Lung microvascular endothelial cell (primary cell): ENCODE data around the gene ATP9B. TPM values are rescaled to one million over a fixed set of nuclear protein-coding genes. Genes with fewer than 3 reads are reported as not detected.

Experiments used
- DNase-seq, 2 donors: peaks; one replicate each; pipeline versions ENCODE4 v3.0.0 to v3.0.0-alpha.2; 2010; ENCODE audit warnings: low read depth in 2 of 2
- total RNA-seq: library from RNA; depleted of rRNA; stranded (reverse); fragments of >200 nt; gene quantifications from 2 replicates; pipeline ENCODE4 v1.2.1, GENCODE V29; 2014

ATP9B gene
- total RNA-seq: 19.8 and 29.0 TPM in 2 replicates

GRCh38 chr18:79068937-79069716, at the start of gene ATP9B:
Gene ATP9B, plus strand, starts transcription at chr18:79069394. Its CDS starts 17 bp downstream, at chr18:79069411.
- peak; percentile 99 for DNase-seq

- DNase-seq: no peak
These were observed 49.3 kb upstream of the ATP9B start for GRCh38 chr18:79019881-79020280.

- no peak for DNase-seq
These were observed 46.6 kb upstream of the ATP9B start for GRCh38 chr18:79022603-79023002.

- no peak for DNase-seq
These were observed 42.7 kb upstream of the ATP9B start for GRCh38 chr18:79026491-79026890.

GRCh38 chr18:79030680-79031079, 38.5 kb upstream of the ATP9B start:
- DNase-seq: no peak

- DNase-seq: no peak
These were observed 26.9 kb upstream of the ATP9B start for GRCh38 chr18:79042276-79042675.

- DNase-seq: no peak
These were observed 25.9 kb upstream of the ATP9B start for GRCh38 chr18:79043288-79043687.

GRCh38 chr18:79046522-79046921, 22.7 kb upstream of the ATP9B start:
- no peak for DNase-seq

GRCh38 chr18:79047556-79048244, 21.5 kb upstream of the ATP9B start:
- no peak for DNase-seq

- DNase-seq: no peak
These were observed 21.0 kb upstream of the ATP9B start for GRCh38 chr18:79048245-79048632.

- no peak for DNase-seq
These were observed 19.7 kb upstream of the ATP9B start for GRCh38 chr18:79049506-79049905.

- DNase-seq: no peak
These were observed 19.2 kb upstream of the ATP9B start for GRCh38 chr18:79050005-79050404.

GRCh38 chr18:79056827-79057367, 12.3 kb upstream of the ATP9B start:
- DNase-seq: no peak

- no peak for DNase-seq
These were observed 11.2 kb upstream of the ATP9B start for GRCh38 chr18:79058007-79058406.

GRCh38 chr18:79062806-79063205, 6.4 kb upstream of the ATP9B start:
- DNase-seq: no peak

GRCh38 chr18:79064228-79064627, 5.0 kb upstream of the ATP9B start:
- DNase-seq: no peak

GRCh38 chr18:79065802-79066201, 3.4 kb upstream of the ATP9B start:
- no peak for DNase-seq

- no peak for DNase-seq
These were observed 1.6 kb upstream of the ATP9B start for GRCh38 chr18:79067611-79068010.

GRCh38 chr18:79068341-79068936, 755 bp upstream of the ATP9B start:
- peak; percentile 22 to 27 for DNase-seq

- DNase-seq: peak in 1 of 2 donors; percentile 25
These were observed 540 bp downstream of the ATP9B start for GRCh38 chr18:79069717-79070151.

GRCh38 chr18:79070486-79070885, 1.3 kb downstream of the ATP9B start:
- no peak for DNase-seq

GRCh38 chr18:79071037-79071436, 1.8 kb downstream of the ATP9B start:
- DNase-seq: no peak
